Measurements from ENCODE around the gene ADRA2A.

GRCh38 chr10:111114758-111115500 is 38.1 kb downstream of the ADRA2A start:
- no peak for TF ChIP-seq CTCF (IDR thresholded peaks at IDR 0.05)
- TF ChIP-seq POLR2AphosphoS5 (IDR thresholded peaks at IDR 0.05; ENCODE audit: insufficient read depth in 1 of 2, low read depth in 1 of 2) = no peak
- TF ChIP-seq POLR2A (IDR thresholded peaks at IDR 0.05) = no peak

Measured in vagina (tissue), 2 donors.